ENCODE data around the gene FBXL17.

- TF ChIP-seq, protein P1, sequence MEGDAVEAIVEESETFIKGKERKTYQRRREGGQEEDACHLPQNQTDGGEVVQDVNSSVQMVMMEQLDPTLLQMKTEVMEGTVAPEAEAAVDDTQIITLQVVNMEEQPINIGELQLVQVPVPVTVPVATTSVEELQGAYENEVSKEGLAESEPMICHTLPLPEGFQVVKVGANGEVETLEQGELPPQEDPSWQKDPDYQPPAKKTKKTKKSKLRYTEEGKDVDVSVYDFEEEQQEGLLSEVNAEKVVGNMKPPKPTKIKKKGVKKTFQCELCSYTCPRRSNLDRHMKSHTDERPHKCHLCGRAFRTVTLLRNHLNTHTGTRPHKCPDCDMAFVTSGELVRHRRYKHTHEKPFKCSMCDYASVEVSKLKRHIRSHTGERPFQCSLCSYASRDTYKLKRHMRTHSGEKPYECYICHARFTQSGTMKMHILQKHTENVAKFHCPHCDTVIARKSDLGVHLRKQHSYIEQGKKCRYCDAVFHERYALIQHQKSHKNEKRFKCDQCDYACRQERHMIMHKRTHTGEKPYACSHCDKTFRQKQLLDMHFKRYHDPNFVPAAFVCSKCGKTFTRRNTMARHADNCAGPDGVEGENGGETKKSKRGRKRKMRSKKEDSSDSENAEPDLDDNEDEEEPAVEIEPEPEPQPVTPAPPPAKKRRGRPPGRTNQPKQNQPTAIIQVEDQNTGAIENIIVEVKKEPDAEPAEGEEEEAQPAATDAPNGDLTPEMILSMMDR (IDR thresholded peaks at IDR 0.05): no peak
- TF ChIP-seq ZFX (IDR thresholded peaks at IDR 0.05; ENCODE audit: borderline replicate concordance): no peak
These were observed 279.4 kb downstream of the FBXL17 start for GRCh38 chr5:108102463-108102862.

Data from 22Rv1 (cell line).